OCI-M1 (cell line): ENCODE measurements around the gene MYCBPAP.

Experiments used
- DNase-seq: peaks from one replicate; lab custom pipeline; 2025; lab: John Stamatoyannopoulos, UW

Gene MYCBPAP, protein sequence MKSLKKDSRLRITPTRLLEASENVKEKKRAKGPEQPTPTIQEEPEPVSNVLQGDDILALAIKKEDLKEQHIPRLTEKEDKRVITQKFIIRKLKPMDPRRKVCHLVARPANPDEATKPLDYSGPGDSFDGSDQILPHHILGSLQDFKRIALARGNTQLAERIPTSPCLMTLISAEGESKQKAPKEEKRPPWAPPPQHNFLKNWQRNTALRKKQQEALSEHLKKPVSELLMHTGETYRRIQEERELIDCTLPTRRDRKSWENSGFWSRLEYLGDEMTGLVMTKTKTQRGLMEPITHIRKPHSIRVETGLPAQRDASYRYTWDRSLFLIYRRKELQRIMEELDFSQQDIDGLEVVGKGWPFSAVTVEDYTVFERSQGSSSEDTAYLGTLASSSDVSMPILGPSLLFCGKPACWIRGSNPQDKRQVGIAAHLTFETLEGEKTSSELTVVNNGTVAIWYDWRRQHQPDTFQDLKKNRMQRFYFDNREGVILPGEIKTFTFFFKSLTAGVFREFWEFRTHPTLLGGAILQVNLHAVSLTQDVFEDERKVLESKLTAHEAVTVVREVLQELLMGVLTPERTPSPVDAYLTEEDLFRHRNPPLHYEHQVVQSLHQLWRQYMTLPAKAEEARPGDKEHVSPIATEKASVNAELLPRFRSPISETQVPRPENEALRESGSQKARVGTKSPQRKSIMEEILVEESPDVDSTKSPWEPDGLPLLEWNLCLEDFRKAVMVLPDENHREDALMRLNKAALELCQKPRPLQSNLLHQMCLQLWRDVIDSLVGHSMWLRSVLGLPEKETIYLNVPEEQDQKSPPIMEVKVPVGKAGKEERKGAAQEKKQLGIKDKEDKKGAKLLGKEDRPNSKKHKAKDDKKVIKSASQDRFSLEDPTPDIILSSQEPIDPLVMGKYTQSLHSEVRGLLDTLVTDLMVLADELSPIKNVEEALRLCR

DNA sequence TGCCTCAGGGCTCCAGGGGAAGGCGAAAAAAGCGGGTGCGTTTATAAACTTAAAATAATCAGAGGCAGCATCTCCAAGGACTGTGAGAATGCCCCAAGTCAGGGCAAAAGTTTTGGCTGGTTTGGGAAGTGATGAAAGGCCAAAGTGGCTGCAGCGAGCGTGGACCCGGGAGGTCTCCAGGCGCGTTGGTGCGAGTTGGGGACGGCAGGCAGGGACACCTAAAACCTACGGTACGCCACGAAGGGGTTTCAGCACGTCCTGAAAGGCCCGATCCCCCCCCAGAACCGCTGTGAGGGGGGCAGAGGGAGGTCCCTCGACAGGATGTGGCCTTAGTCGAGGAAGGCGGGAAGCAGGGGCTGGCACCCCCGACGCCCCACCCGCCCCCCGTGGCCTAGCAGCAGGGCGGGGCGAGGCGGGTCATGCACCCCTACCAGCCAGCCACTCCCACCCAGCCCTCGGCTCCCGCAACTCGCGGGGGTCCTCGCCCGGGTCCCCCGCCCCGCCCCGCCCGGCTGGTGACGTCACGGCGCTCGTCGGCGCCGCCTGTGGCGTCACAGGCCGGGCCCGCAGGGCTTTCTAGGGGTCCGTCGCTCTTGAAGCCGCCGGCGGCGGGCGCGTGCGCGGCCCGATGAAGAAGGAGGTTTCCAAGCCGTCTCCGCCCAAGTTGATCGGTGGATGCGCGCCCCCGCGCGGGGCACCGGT is at the start of gene MYCBPAP:
Gene MYCBPAP, plus strand, starts transcription at position 569 of the 702 bp plus-strand sequence. CDS start 236 bp downstream, outside the sequence.
- no peak for DNase-seq

GRCh38 chr17:50458701-50459676 is 49.2 kb upstream of the MYCBPAP start:
- no peak for DNase-seq

- no peak for DNase-seq
Measured at GRCh38 chr17:50459756-50460155, 48.5 kb upstream of the MYCBPAP start.

DNA sequence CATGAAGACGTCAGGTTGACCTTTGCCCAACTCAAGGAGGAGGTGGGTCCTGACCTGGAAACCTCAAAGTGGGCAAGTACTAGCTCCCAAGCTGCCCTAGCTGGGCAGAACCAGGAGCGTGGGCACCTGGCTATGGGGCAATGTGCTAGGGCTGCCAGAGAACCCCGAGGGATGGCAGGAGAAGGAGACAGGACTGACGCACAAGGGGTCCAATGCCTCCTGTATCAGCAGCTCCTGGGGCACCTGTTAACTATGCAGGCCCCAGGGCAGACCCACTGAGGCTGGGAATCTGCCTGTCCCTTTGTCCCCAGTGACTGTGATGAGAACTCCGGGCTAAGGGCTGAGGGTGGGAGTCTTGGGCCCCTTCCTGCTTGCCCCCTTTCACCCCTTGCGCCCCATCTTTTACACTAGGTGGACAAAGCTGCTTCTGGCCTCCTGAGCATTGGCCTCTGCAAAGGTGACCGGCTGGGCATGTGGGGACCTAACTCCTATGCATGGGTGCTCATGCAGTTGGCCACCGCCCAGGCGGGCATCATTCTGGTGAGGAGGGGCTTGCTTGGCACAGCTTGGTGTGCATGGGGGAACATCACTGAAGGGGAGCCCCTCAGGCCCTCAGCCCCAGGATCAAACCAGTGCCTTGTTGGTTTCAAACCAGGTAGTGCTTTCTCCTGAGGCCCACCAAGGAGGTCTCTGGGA is 47.3 kb upstream of the MYCBPAP start:
- no peak for DNase-seq

DNA sequence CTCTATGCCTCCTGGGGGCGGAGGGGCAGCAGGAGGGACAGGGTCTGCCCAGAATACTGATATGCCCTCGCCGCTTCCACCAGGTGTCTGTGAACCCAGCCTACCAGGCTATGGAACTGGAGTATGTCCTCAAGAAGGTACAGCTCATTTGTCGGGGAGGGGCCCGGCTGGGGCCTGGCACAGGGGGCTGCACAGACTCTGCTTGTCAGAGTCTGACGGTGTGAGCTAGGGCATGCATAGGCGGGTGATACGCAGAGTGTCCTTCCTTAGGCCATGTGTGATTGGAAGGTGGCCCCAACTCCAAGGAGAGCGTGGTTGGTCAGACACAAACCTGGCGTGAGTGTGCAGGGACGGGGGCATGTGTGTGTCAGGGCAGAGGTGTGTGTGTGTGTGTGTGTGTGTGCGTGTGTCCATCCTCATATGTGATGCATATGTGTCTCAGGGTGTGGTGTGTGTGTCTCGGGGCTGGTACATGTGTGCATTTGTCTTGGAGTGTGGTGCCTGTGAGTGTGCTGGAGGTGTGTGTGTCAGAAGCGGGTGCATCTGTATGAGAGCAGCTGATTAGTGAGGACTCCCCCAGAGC is 46.6 kb upstream of the MYCBPAP start:
- DNase-seq: no peak

DNA sequence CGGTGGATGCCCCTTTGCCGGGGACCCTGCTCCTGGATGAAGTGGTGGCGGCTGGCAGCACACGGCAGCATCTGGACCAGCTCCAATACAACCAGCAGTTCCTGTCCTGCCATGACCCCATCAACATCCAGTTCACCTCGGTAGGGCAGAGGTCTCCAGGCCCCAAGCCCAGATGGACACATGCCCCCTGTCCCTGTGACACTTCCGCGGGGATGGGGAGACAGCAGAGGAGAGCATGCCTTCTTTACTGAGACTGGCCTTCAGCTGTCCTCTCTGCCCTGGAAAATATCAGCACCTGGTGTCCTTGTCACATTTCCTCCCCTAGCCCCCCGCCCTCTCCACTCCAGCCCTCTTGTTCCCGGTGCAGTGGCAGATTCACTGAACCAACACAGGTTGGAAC is 45.8 kb upstream of the MYCBPAP start:
- no peak for DNase-seq

DNA sequence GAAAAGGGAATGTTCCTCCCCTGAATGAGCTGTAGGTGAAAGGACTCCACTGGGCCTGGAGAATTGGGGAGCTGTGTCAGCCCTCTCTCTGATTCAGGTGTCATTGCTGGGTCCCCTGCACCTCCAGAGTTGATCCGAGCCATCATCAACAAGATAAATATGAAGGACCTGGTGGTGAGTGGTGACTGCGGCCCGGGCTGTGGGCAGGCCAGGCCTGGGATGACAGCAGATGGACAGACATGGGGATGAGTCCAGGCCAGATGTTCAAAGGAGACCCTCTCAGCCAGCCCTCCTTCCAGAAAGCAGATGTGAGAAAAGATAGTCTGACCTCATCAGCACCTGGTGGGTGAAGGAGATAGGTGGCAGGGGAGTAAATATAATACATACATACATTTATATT is 44.1 kb upstream of the MYCBPAP start:
- DNase-seq: no peak

DNA sequence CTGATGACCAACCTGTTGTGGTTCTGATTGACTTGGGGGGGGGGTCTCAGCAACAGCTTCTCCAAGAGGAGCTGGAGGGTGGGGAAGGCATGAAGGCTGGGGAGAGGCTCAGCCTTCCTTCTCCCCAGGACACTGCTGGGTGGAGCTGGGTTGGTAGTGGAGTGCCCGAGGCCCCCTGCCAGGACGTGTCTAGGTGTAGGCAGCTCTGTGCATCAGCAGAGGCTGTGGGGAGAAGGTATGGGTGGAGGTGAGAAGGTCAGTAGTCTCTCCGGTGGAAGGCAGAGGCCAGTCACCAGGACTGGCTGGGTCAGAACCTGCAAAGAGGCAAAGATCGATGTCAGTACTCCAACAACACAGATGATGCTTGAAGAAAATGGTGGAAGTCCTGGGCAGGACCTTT is 43.5 kb upstream of the MYCBPAP start:
- DNase-seq: no peak

- DNase-seq: no peak
Measured at GRCh38 chr17:50465171-50465570, 43.1 kb upstream of the MYCBPAP start.

DNA sequence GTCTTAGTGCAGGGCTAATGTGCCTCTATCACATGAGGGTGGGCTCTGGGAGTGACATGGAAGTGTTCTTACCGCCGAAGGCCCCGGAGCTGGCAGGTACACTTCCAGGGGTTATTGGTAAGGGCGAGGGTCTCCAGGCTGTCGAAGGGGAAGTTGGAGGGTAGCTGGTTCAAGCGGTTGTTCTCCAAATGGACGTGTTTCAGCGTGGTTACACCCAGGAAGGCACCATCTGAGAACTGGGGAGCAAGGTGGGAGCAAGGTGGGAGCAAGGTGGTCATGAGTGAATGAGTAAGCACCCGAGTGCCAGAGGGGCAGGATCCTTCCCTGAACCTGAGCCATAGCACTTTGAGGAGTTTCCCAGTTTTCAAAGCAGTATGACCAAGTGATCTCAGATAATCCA is 42.6 kb upstream of the MYCBPAP start:
- DNase-seq: no peak

DNA sequence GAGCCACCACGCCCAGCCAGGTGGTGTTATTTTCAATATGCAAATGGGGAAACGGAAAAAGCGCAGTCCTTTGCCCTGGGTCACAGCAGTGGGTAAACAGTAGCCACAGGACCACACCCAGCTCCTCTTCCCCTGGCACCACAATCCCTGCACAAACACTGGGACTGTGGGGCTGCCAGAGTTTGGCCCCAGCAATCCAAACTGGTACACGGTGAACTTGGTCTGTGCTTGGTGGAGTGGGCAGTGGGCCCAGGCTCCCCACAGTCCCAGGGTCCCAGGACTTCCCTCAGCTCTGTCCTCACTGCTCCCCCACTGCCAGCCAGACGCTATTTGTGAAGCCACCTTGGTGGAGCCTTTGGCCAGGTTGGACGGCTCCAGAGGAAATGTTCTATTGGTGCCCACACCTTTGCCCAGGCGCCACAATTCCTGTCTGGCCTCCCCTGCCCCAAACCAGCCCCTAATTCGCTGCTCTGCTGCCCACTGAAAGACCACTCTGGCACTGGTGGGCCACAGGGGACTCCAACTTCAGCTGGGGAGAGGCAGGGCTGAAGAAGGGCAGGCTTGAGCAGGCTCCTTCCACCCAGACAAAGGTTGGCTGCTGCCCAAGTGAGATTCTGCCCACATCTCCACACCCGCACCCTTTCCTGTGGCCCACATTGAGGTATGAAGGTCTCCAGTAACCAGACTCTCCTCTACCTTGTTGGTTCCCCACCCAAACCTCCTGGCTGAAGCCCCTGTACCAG is 41.7 kb upstream of the MYCBPAP start:
- no peak for DNase-seq

- DNase-seq: no peak
Measured at GRCh38 chr17:50467114-50467854, 41.0 kb upstream of the MYCBPAP start.

DNA sequence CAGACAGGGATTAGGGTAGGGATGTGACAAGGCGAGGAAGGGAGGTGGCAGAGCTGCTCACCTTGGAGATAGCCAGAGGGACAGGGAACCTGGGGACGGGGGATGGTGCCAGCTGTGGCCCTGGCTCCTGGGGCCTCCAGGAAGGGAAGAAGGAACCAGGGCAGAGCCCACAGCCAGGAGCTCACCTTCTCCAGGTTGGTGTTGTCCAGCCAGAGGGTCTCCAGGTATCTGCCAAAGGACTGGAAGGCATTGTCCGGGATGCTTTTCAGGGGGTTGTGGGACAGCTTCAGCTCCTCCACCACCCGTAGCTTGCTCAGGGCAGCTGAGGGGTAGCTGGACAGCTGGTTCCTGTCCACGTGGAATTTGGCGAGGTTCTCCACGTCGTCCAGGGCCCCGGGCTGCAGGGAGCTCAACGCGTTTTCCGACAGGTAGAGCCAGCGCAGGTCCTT is 40.4 kb upstream of the MYCBPAP start:
- DNase-seq: no peak

GRCh38 chr17:50468304-50469207 is 39.7 kb upstream of the MYCBPAP start, which contains the start of gene CHAD:
CHAD (minus strand) TSS chr17:50468880; CDS start chr17:50468813, 67 bp downstream.
- no peak for DNase-seq

DNA sequence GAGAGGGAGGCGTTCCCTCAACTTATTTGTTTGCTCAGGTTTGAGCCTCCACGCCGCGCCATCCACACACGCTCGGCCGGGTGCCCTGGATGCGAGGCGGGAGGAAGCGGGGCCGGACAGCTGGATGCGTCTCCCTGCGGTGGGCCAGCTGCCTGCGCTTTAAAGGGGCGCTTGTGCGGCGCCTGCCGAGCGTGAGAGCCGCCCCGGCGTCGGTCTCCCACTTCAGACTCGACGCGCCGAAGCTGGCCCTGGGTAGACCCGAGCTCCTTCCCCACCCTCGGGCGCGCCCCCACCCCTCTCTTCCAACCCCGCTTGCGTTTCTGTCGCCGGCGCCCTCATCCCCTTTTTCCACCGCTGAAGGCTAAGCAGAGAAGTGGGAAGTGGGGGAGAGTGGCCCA is 39.0 kb upstream of the MYCBPAP start:
- DNase-seq: no peak

- no peak for DNase-seq
Measured at GRCh38 chr17:50469671-50470305, 38.5 kb upstream of the MYCBPAP start.

- DNase-seq: no peak
Measured at GRCh38 chr17:50470426-50470825, 37.8 kb upstream of the MYCBPAP start.
